B cell (primary cell): ENCODE results near the gene LIF. TPM values are rescaled to one million over a fixed set of nuclear protein-coding genes. Genes with fewer than 3 reads are reported as not detected.

Experiments used
- ATAC-seq: fragments of 200-7000 bp; cut with Tn5 transposase; one replicate; pipeline ENCODE4 v1.10.0; 2021; ENCODE audit warnings: low read depth, mild to moderate bottlenecking, moderate number of reproducible peaks, moderate library complexity
- CTCF ChIA-PET: fragments of 350-600 bp; sonication (Branson Sonifier 250); formaldehyde crosslinking; loops from one replicate; lab custom pipeline; 2021; ENCODE audit warnings: antibody characterized with exemption, inconsistent platforms; lab: Charles Lee
- POLR2A ChIA-PET: fragments of 350-600 bp; sonication (Branson Sonifier 250); formaldehyde crosslinking; loops from one replicate; lab custom pipeline; 2021; ENCODE audit warnings: antibody characterized with exemption; lab: Charles Lee
- DNase-seq: peaks from one replicate; pipeline ENCODE4 v3.0.0; 2013
- H2AFZ ChIP-seq: 2 replicates; pipeline ENCODE4 v1.6.1; 2012; ENCODE audit warnings: mild to moderate bottlenecking, low read depth, low read length; ENCODE audit not compliant: insufficient read depth, poor library complexity, severe bottlenecking
- H3K27ac ChIP-seq, 2 donors: 1 replicate in 1 of 2; 2 replicates in 1 of 2; pipeline ENCODE4 v1.5.1; 2012 to 2013; ENCODE audit warnings: low read length in 2 of 2, mild to moderate bottlenecking in 2 of 2, moderate library complexity in 1 of 2
- H3K27me3 ChIP-seq, 4 experiments: fragments of 200-600 bp in 1 of 4; sonication (generic) in 1 of 4; replicated peaks in 1 of 4; 1 replicate in 2 of 4; 2 replicates in 2 of 4; pipeline versions ENCODE4 v1.6.1 to v1.7.0; 2013 to 2016; ENCODE audit warnings: low read length in 3 of 4, mild to moderate bottlenecking in 2 of 4, mixed read lengths in 1 of 4, moderate library complexity in 1 of 4; ENCODE audit not compliant: insufficient read depth in 4 of 4, control insufficient read depth in 3 of 4; ENCODE audit errors: control extremely low read depth in 1 of 4
- H3K36me3 ChIP-seq, 2 experiments: replicated peaks in 1 of 2; 1 replicate in 1 of 2; 2 replicates in 1 of 2; pipeline versions ENCODE4 v1.6.1 to v1.7.1; 2013; ENCODE audit warnings: low read length in 1 of 2; ENCODE audit not compliant: insufficient read depth in 2 of 2, control insufficient read depth in 1 of 2; ENCODE audit errors: control extremely low read depth in 1 of 2, extremely low read depth in 1 of 2
- H3K4me1 ChIP-seq, 2 donors: fragments of 200-600 bp in 1 of 2; sonication (generic) in 1 of 2; 1 replicate in 1 of 2; 2 replicates in 1 of 2; pipeline versions ENCODE4 v1.5.1 to v1.6.1; 2013 to 2017; ENCODE audit warnings: low read length in 2 of 2; ENCODE audit not compliant: control insufficient read depth in 2 of 2, insufficient read depth in 2 of 2
- H3K4me2 ChIP-seq: replicated peaks from 2 replicates; pipeline ENCODE3; 2012; ENCODE audit warnings: mild to moderate bottlenecking, low read depth, low read length; ENCODE audit not compliant: poor library complexity, severe bottlenecking
- H3K4me3 ChIP-seq, 5 experiments: fragments of 200-600 bp in 1 of 5; sonication (generic) in 1 of 5; 1 replicate in 3 of 5; 2 replicates in 2 of 5; pipeline versions ENCODE4 v1.5.1 to v1.7.0; 2011 to 2016; ENCODE audit warnings: low read length in 4 of 5, mild to moderate bottlenecking in 4 of 5, low read depth in 2 of 5, control low read depth in 1 of 5, moderate library complexity in 1 of 5; ENCODE audit not compliant: insufficient read depth in 1 of 5; ENCODE audit errors: control extremely low read depth in 1 of 5, extremely low read depth in 1 of 5
- H3K79me2 ChIP-seq: fragments of 200-600 bp; sonication (generic); one replicate; pipeline ENCODE4 v1.6.0; 2016; ENCODE audit warnings: low read length; ENCODE audit not compliant: control insufficient read depth, insufficient read depth
- H3K9ac ChIP-seq: fragments of 200-600 bp; sonication (generic); 2 replicates; pipeline ENCODE4 v1.6.1; 2017; ENCODE audit warnings: mild to moderate bottlenecking, low read length, moderate library complexity
- H3K9me3 ChIP-seq, 3 donors: one replicate each; pipeline versions ENCODE4 v1.6.1 to v1.7.1; 2013; ENCODE audit warnings: low read length in 2 of 3; ENCODE audit not compliant: control insufficient read depth in 2 of 3, insufficient read depth in 1 of 3; ENCODE audit errors: control extremely low read depth in 1 of 3
- H4K20me1 ChIP-seq: 2 replicates; pipeline ENCODE4 v1.6.0; 2012; ENCODE audit warnings: mild to moderate bottlenecking, low read length; ENCODE audit not compliant: insufficient read depth, control insufficient read depth, poor library complexity, severe bottlenecking
- H3K27ac Mint-ChIP-seq: one replicate; pipeline ENCODE4 v1.8.0; 2021; ENCODE audit warnings: mixed read lengths
- H3K27me3 Mint-ChIP-seq: one replicate; pipeline ENCODE4 v1.8.0; 2021; ENCODE audit warnings: mixed read lengths
- H3K4me1 Mint-ChIP-seq: one replicate; pipeline ENCODE4 v1.8.0; 2021; ENCODE audit warnings: mixed read lengths
- H3K4me3 Mint-ChIP-seq: one replicate; pipeline ENCODE4 v1.8.0; 2021; ENCODE audit warnings: mixed read lengths
- H3K9me3 Mint-ChIP-seq: one replicate; pipeline ENCODE4 v1.8.0; 2022; ENCODE audit warnings: mixed read lengths; ENCODE audit not compliant: insufficient read depth
- CTCF ChIP-seq: fragments of 200-600 bp; IDR thresholded peaks from one replicate; pipeline ENCODE4 v1.8.0; 2022; ENCODE audit warnings: antibody characterized with exemption, mild to moderate bottlenecking
- EZH2 ChIP-seq: IDR thresholded peaks from 2 replicates; pipeline ENCODE4 v1.6.1; 2012; ENCODE audit warnings: borderline replicate concordance, low read depth, mild to moderate bottlenecking, moderate library complexity, low read length; ENCODE audit not compliant: insufficient read depth, poor library complexity, severe bottlenecking
- WGBS: methylation state at CpG from one replicate; pipeline ENCODE4 v1.1.5; 2013; ENCODE audit warnings: missing lambda C conversion rate; ENCODE audit not compliant: insufficient coverage; 5-methylcytosine and 5-hydroxymethylcytosine counted together
- intact Hi-C: fragments of 100-400 bp; cut with micrococcal nuclease; formaldehyde crosslinking; loops from one replicate; pipeline ENCODE4 v1.10.0; 2022
- polyA plus RNA-seq: library from polyadenylated mRNA; depleted of rRNA; stranded (reverse); fragments of >200 nt; gene quantifications from 2 replicates; pipeline ENCODE4 v1.2.3, GENCODE V29; 2012
- total RNA-seq, 2 donors: library from RNA; stranded (reverse); fragments of 120-200 nt in 1 of 2; gene quantifications; 1 replicate in 1 of 2; 2 replicates in 1 of 2; pipeline versions ENCODE4 v1.2.3 to v1.2.4, GENCODE V29; 2013 to 2022

LIF gene
- total and polyA plus RNA-seq, 2 donors (not counting 1 experiment from before 2014, with no cell fraction given): 0.47 TPM; not detected in 1

GRCh38 chr22:30195245-30196140, 51.1 kb downstream of the LIF start:
- 92% methylated on average over 2 of the region's 5 CpGs for WGBS
- POLR2A ChIA-PET: no interaction called here
- Histone ChIP-seq H3K4me3 (no peak overlapping the region), H2AFZ (no peak overlapping the region), H4K20me1 (no peaks in the 10 kb centered on the region), H3K79me2 (no peaks in the 10 kb centered on the region), H3K27me3 (no peaks in the 10 kb centered on the region), H3K27ac (no peak overlapping the region), H3K4me2 (peak overlapping the region; percentile 44), H3K9ac (no peak overlapping the region), H3K36me3 (no peaks in the 10 kb centered on the region), H3K4me1 (peaks cover 25 to 29% of the 10 kb centered on the region in 2 donors), H3K9me3 (no peaks in the 10 kb centered on the region)
- peak overlapping the region; percentile 62 for H3K4me3 Mint-ChIP-seq
- peaks cover 38% of the 10 kb centered on the region for H3K4me1 Mint-ChIP-seq
- no peaks in the 10 kb centered on the region for H3K9me3 Mint-ChIP-seq
- TF ChIP-seq EZH2 (no peak), CTCF (no peak)
- no peak for ATAC-seq
- no peak overlapping the region for H3K27ac Mint-ChIP-seq
- H3K27me3 Mint-ChIP-seq: peaks cover 6% of the 10 kb centered on the region
- intact Hi-C loops: no loop called here
- no peak for DNase-seq
- CTCF ChIA-PET: no interaction called here
